T-helper 1 cell treated with Interleukin-12 subunit alpha and Interleukin-12 subunit beta and Interleukin-4 antibody, amounts not matched to agents 30 μg/mL and 1 μg/mL, for 36 hours (primary cell): ENCODE data around the gene FRMPD2.
"Not testable (repeated sequence)": the region's sequence is repeated elsewhere in the genome, so short reads cannot be mapped to it uniquely, and the experiment has no call there.

Source experiments
- H3K27ac Mint-ChIP-seq: one replicate; pipeline ENCODE4 v1.8.0; 2021; ENCODE audit warnings: mild to moderate bottlenecking, mixed read lengths
- H3K27me3 Mint-ChIP-seq: one replicate; pipeline ENCODE4 v1.8.0; 2021; ENCODE audit warnings: low read depth, mixed read lengths
- H3K36me3 Mint-ChIP-seq: one replicate; pipeline ENCODE4 v1.8.0; 2021; ENCODE audit warnings: low read depth, mixed read lengths
- H3K4me1 Mint-ChIP-seq: one replicate; pipeline ENCODE4 v1.8.0; 2021; ENCODE audit warnings: low read depth, mixed read lengths
- H3K4me3 Mint-ChIP-seq: one replicate; pipeline ENCODE4 v1.8.0; 2021; ENCODE audit warnings: mild to moderate bottlenecking, moderate library complexity, mixed read lengths
- H3K9me3 Mint-ChIP-seq: one replicate; pipeline ENCODE4 v1.8.0; 2021; ENCODE audit warnings: mixed read lengths

The FRMPD2 gene

GRCh38 chr10:48147643-48148042 lies 126.9 kb downstream of the FRMPD2 start:
- H3K4me3 Mint-ChIP-seq, H3K27me3 Mint-ChIP-seq, H3K36me3 Mint-ChIP-seq, H3K9me3 Mint-ChIP-seq, H3K27ac Mint-ChIP-seq, H3K4me1 Mint-ChIP-seq: not testable (repeated sequence)

GRCh38 chr10:48143721-48144642 lies 130.5 kb downstream of the FRMPD2 start:
- not testable (repeated sequence) for H3K36me3 Mint-ChIP-seq, H3K4me1 Mint-ChIP-seq, H3K9me3 Mint-ChIP-seq, H3K27me3 Mint-ChIP-seq, H3K4me3 Mint-ChIP-seq, H3K27ac Mint-ChIP-seq

- not testable (repeated sequence) for H3K4me3 Mint-ChIP-seq
Observed at GRCh38 chr10:48140949-48141348, 133.5 kb downstream of the FRMPD2 start.

GRCh38 chr10:48139953-48140850 lies 134.3 kb downstream of the FRMPD2 start:
- not testable (repeated sequence) for H3K27me3 Mint-ChIP-seq, H3K4me3 Mint-ChIP-seq, H3K36me3 Mint-ChIP-seq

More at GRCh38 chr10:48140949-48141348, 133.5 kb downstream of the FRMPD2 start:
- H3K27me3 Mint-ChIP-seq, H3K36me3 Mint-ChIP-seq, H3K27ac Mint-ChIP-seq, H3K4me1 Mint-ChIP-seq, H3K9me3 Mint-ChIP-seq: not testable (repeated sequence)

GRCh38 chr10:48128954-48129353 lies 145.5 kb downstream of the FRMPD2 start:
- H3K27ac Mint-ChIP-seq, H3K9me3 Mint-ChIP-seq, H3K4me3 Mint-ChIP-seq, H3K4me1 Mint-ChIP-seq, H3K27me3 Mint-ChIP-seq, H3K36me3 Mint-ChIP-seq: not testable (repeated sequence)

More at GRCh38 chr10:48139953-48140850, 134.3 kb downstream of the FRMPD2 start:
- not testable (repeated sequence) for H3K4me1 Mint-ChIP-seq, H3K9me3 Mint-ChIP-seq, H3K27ac Mint-ChIP-seq

GRCh38 chr10:48126251-48126650 lies 148.2 kb downstream of the FRMPD2 start:
- H3K4me1 Mint-ChIP-seq, H3K4me3 Mint-ChIP-seq, H3K36me3 Mint-ChIP-seq, H3K9me3 Mint-ChIP-seq, H3K27me3 Mint-ChIP-seq, H3K27ac Mint-ChIP-seq: not testable (repeated sequence)

GRCh38 chr10:48125631-48126030 lies 148.9 kb downstream of the FRMPD2 start:
- H3K27me3 Mint-ChIP-seq, H3K27ac Mint-ChIP-seq, H3K9me3 Mint-ChIP-seq, H3K4me3 Mint-ChIP-seq, H3K36me3 Mint-ChIP-seq, H3K4me1 Mint-ChIP-seq: not testable (repeated sequence)

- H3K9me3 Mint-ChIP-seq, H3K4me3 Mint-ChIP-seq, H3K27me3 Mint-ChIP-seq, H3K4me1 Mint-ChIP-seq, H3K36me3 Mint-ChIP-seq, H3K27ac Mint-ChIP-seq: not testable (repeated sequence)
Observed at GRCh38 chr10:48122618-48123017, 151.9 kb downstream of the FRMPD2 start.

- not testable (repeated sequence) for H3K4me1 Mint-ChIP-seq, H3K9me3 Mint-ChIP-seq, H3K27ac Mint-ChIP-seq, H3K4me3 Mint-ChIP-seq, H3K36me3 Mint-ChIP-seq, H3K27me3 Mint-ChIP-seq
Observed at GRCh38 chr10:48110277-48110676, 164.2 kb downstream of the FRMPD2 start.
